ENCODE data around the gene SELENOP.
"Not testable (repeated sequence)": the region's sequence is repeated elsewhere in the genome, so short reads cannot be mapped to it uniquely, and the experiment has no call there.

Gene SELENOP

GRCh38 chr5:42811591-42812446 lies at the start of gene SELENOP:
SELENOP (minus strand) TSS chr5:42811892; CDS start chr5:42808353, 3,539 bp downstream.
- DNase-seq = no peak

- DNase-seq = no peak
Measured at GRCh38 chr5:42858687-42859086, 47.0 kb upstream of the SELENOP start.

- no peak for DNase-seq
Measured at GRCh38 chr5:42858031-42858643, 46.4 kb upstream of the SELENOP start.

- no peak for DNase-seq
Measured at GRCh38 chr5:42855811-42856210, 44.1 kb upstream of the SELENOP start.

GRCh38 chr5:42855386-42855785 lies 43.7 kb upstream of the SELENOP start:
- no peak for DNase-seq

GRCh38 chr5:42854795-42855194 lies 43.1 kb upstream of the SELENOP start:
- DNase-seq = no peak

- no peak for DNase-seq
Measured at GRCh38 chr5:42852826-42853225, 41.1 kb upstream of the SELENOP start.

GRCh38 chr5:42851481-42851880 lies 39.8 kb upstream of the SELENOP start:
- DNase-seq = no peak

GRCh38 chr5:42848545-42848944 lies 36.9 kb upstream of the SELENOP start:
- no peak for DNase-seq

- not testable (repeated sequence) for DNase-seq
Measured at GRCh38 chr5:42844408-42844807, 32.7 kb upstream of the SELENOP start.

- no peak for DNase-seq
Measured at GRCh38 chr5:42843675-42844292, 32.1 kb upstream of the SELENOP start.

- DNase-seq = no peak
Measured at GRCh38 chr5:42842921-42843641, 31.4 kb upstream of the SELENOP start.

GRCh38 chr5:42840842-42841567 lies 29.3 kb upstream of the SELENOP start:
- no peak for DNase-seq

GRCh38 chr5:42840269-42840668 lies 28.6 kb upstream of the SELENOP start:
- DNase-seq = no peak

- no peak for DNase-seq
Measured at GRCh38 chr5:42839196-42839595, 27.5 kb upstream of the SELENOP start.

GRCh38 chr5:42837601-42838000 lies 25.9 kb upstream of the SELENOP start:
- no peak for DNase-seq

GRCh38 chr5:42836070-42836769 lies 24.5 kb upstream of the SELENOP start:
- DNase-seq = no peak

- DNase-seq = no peak
Measured at GRCh38 chr5:42832060-42832459, 20.4 kb upstream of the SELENOP start.

- no peak for DNase-seq
Measured at GRCh38 chr5:42830924-42831323, 19.2 kb upstream of the SELENOP start.

- no peak for DNase-seq
Measured at GRCh38 chr5:42828671-42829070, 17.0 kb upstream of the SELENOP start.

GRCh38 chr5:42826757-42827515 lies 15.2 kb upstream of the SELENOP start:
- no peak for DNase-seq
